ENCODE measurements around the gene BCL7A.

DNA sequence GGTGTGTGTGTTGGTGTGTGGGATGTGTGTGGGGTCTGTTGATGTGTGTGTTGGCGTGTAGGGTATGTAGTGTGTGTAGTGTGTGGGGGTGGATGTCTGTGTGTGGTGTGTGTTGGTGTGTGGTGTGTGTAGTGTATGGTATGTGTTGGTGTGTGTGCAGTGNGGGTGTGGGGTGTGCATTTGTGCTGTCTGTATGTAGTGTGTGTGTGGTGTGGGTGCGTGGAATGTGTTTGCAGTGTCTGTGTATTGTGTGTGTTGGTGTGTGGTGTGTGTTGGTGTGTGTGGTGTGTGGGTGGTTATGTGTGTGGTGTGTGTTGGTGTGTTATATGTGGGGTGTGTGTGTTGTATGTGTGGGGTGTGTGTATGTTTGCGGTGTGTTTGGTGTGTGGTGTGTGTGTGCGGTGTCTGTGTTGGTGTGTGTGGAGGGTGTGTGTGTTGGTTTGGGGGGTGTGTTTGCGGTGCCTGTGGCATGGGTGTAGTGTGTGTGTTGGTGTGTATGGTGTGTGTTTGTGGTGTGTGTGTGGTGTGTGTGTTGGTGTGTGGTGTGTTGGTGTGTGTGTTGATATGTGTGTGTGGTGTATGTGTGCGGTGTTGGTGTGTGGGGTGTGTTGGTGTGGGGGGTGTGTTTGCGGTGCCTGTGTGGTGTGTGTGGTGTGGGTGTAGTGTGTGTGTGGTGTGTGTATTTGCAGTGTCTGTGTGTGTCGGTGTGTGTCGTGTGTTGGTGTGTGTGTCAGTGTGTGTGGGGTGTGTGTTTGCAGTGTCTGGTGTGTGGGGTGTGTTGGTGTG, 71.6 kb downstream of the BCL7A start:
- TF ChIP-seq EZH2 (IDR thresholded peaks at IDR 0.05) (no peak), POLR2AphosphoS5 (IDR thresholded peaks at IDR 0.05; ENCODE audit: borderline replicate concordance, low read depth, low read length) (no peak)

Measured in SK-N-MC (cell line).